ENCODE data around the gene IQSEC2. TPM values are rescaled to one million over a fixed set of nuclear protein-coding genes. Genes with fewer than 3 reads are reported as not detected.

IQSEC2 gene
- total and polyA plus RNA-seq, 9 of the 15 experiments (the other 6 are each of a cell fraction or from before 2014, with no cell fraction given), result 2.7 to 41.8 (median 20.1) TPM

DNA sequence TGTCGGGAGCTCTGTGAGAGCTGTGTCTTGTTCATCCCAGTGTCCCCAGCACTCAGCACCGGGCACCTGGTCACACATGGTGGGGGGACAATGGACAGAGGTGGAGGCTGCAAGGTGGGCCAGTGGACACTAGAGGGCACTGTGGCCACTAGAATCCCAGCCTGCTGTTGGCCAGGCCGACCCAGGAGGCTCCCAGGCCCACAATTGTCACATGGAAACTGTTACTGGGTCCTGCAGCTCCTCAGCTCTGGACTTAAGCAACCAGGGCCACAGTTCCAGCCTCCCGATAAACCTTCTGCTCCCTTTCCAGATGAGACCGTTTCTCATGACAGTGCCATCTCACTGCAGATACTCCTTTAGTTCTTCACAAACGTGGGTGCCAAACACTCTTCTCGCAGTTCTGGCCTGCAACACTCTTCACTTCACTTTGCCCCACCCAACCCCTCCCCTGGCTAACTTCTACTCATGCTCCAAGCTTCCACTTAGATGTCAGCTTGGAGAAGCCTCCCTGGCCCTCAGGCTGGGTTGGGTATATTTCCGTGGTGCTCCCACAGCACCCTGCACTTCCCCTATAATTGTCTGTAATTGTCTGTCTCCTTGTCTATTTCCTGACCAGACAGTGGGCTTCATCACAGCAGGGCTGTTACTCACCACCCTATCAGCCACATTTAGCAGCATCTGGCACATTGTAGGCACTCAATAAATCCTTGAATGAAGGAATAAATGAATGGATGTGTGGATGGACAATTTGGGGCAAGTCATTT, 3.5 kb upstream of the IQSEC2 start (continued):
- TF ChIP-seq, protein P1, sequence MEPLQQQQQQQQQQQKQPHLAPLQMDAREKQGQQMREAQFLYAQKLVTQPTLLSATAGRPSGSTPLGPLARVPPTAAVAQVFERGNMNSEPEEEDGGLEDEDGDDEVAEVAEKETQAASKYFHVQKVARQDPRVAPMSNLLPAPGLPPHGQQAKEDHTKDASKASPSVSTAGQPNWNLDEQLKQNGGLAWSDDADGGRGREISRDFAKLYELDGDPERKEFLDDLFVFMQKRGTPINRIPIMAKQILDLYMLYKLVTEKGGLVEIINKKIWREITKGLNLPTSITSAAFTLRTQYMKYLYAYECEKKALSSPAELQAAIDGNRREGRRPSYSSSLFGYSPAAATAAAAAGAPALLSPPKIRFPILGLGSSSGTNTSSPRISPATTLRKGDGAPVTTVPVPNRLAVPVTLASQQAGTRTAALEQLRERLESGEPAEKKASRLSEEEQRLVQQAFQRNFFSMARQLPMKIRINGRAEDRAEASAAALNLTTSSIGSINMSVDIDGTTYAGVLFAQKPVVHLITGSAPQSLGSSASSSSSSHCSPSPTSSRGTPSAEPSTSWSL (CRISPR knock-in tag; IDR thresholded peaks at IDR 0.05; ENCODE audit: borderline replicate concordance), result no peak
- TF ChIP-seq SIX5 (IDR thresholded peaks at IDR 0.05; ENCODE audit: borderline replicate concordance in 1 of 2, insufficient read depth in 1 of 2, low read depth in 1 of 2, low read length in 2 of 2) (no peak), ZNF197 (CRISPR knock-in tag; IDR thresholded peaks at IDR 0.05; ENCODE audit: low read depth) (no peak), EP400 (IDR thresholded peaks at IDR 0.05) (no peak), ETV6 (IDR thresholded peaks at IDR 0.05; ENCODE audit: borderline replicate concordance in 1 of 2, low read depth in 2 of 2, low read length in 1 of 2) (no peak), ETV6 (CRISPR knock-in tag; IDR thresholded peaks at IDR 0.05; ENCODE audit: borderline replicate concordance) (no peak), SPI1 (IDR thresholded peaks at IDR 0.05; ENCODE audit: borderline replicate concordance, low read depth, low read length) (peak; percentile 20; the same call in 1 of the 2 replicates), RBM25 (IDR thresholded peaks at IDR 0.05; ENCODE audit: low read depth, low read length, severe bottlenecking) (no peak), KLF10 (CRISPR knock-in tag; IDR thresholded peaks at IDR 0.05) (no peak), ZNF263 (CRISPR knock-in tag; IDR thresholded peaks at IDR 0.05; ENCODE audit: borderline replicate concordance) (peak; percentile 69; the same call in 1 of the 2 replicates), YY1 (IDR thresholded peaks at IDR 0.05; ENCODE audit: borderline replicate concordance in 1 of 3, control insufficient read depth in 1 of 3, extremely low read depth in 1 of 3, insufficient read depth in 3 of 3, insufficient read length in 1 of 3, insufficient replicate concordance in 2 of 3, low read depth in 1 of 3, low read length in 2 of 3) (peak in 2 of 3 experiments; percentile 10 to 36), SMC3 (conservative IDR thresholded peaks at IDR 0.05; ENCODE audit: insufficient read depth, low read depth, low read length) (peak; percentile 43; the same call in 1 of the 2 replicates), ZNF79 (CRISPR knock-in tag; IDR thresholded peaks at IDR 0.05; ENCODE audit: low read depth) (no peak)
- TF ChIP-seq, protein P2, sequence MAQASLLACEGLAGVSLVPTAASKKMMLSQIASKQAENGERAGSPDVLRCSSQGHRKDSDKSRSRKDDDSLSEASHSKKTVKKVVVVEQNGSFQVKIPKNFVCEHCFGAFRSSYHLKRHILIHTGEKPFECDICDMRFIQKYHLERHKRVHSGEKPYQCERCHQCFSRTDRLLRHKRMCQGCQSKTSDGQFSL (CRISPR knock-in tag; IDR thresholded peaks at IDR 0.05), result peak; percentile 57; the same call in 1 of the 2 replicates
- TF ChIP-seq, protein P2 (tag; IDR thresholded peaks at IDR 0.05), result no peak
- TF ChIP-seq, protein P3, sequence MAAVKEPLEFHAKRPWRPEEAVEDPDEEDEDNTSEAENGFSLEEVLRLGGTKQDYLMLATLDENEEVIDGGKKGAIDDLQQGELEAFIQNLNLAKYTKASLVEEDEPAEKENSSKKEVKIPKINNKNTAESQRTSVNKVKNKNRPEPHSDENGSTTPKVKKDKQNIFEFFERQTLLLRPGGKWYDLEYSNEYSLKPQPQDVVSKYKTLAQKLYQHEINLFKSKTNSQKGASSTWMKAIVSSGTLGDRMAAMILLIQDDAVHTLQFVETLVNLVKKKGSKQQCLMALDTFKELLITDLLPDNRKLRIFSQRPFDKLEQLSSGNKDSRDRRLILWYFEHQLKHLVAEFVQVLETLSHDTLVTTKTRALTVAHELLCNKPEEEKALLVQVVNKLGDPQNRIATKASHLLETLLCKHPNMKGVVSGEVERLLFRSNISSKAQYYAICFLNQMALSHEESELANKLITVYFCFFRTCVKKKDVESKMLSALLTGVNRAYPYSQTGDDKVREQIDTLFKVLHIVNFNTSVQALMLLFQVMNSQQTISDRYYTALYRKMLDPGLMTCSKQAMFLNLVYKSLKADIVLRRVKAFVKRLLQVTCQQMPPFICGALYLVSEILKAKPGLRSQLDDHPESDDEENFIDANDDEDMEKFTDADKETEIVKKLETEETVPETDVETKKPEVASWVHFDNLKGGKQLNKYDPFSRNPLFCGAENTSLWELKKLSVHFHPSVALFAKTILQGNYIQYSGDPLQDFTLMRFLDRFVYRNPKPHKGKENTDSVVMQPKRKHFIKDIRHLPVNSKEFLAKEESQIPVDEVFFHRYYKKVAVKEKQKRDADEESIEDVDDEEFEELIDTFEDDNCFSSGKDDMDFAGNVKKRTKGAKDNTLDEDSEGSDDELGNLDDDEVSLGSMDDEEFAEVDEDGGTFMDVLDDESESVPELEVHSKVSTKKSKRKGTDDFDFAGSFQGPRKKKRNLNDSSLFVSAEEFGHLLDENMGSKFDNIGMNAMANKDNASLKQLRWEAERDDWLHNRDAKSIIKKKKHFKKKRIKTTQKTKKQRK (IDR thresholded peaks at IDR 0.05; ENCODE audit: borderline replicate concordance, low read depth, low read length), result no peak
- TF ChIP-seq, protein P4, sequence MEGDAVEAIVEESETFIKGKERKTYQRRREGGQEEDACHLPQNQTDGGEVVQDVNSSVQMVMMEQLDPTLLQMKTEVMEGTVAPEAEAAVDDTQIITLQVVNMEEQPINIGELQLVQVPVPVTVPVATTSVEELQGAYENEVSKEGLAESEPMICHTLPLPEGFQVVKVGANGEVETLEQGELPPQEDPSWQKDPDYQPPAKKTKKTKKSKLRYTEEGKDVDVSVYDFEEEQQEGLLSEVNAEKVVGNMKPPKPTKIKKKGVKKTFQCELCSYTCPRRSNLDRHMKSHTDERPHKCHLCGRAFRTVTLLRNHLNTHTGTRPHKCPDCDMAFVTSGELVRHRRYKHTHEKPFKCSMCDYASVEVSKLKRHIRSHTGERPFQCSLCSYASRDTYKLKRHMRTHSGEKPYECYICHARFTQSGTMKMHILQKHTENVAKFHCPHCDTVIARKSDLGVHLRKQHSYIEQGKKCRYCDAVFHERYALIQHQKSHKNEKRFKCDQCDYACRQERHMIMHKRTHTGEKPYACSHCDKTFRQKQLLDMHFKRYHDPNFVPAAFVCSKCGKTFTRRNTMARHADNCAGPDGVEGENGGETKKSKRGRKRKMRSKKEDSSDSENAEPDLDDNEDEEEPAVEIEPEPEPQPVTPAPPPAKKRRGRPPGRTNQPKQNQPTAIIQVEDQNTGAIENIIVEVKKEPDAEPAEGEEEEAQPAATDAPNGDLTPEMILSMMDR (IDR thresholded peaks at IDR 0.05 in 2 of 3, conservative IDR thresholded peaks at IDR 0.05 in 1 of 3; ENCODE audit: insufficient read depth in 2 of 3, low read depth in 1 of 3, low read length in 3 of 3), result peak; percentile 70 to 86 (median 73)

Data from K562 (cell line).